ENCODE results near the gene IGSF9.

GRCh38 chr1:159945483-159946241 is at the start of gene IGSF9:
- TF ChIP-seq MAFK (IDR thresholded peaks at IDR 0.05; ENCODE audit: low read depth, low read length) (no peak), RFX5 (IDR thresholded peaks at IDR 0.05; ENCODE audit: low read depth, low read length) (no peak)

Data from IMR-90 (cell line).